T-helper 2 cell treated with Interferon-gamma antibody and Interleukin-4, amounts not matched to agents 100 ng/mL and 5 ng/mL, for 36 hours (primary cell): ENCODE results near the gene ATP2C2. TPM values are rescaled to one million over a fixed set of nuclear protein-coding genes. Genes with fewer than 3 reads are reported as not detected.
"Not testable (repeated sequence)": the region's sequence is repeated elsewhere in the genome, so short reads cannot be mapped to it uniquely, and the experiment has no call there.

ENCODE experiments used
- intact Hi-C: fragments of 100-400 bp; cut with micrococcal nuclease; formaldehyde crosslinking; loops from one replicate; pipeline ENCODE4 v1.15.1; 2023
- total RNA-seq: library from RNA; stranded (reverse); gene quantifications from 2 replicates; pipeline ENCODE4 v1.2.3, GENCODE V29; 2022

Gene ATP2C2
- total RNA-seq, 1 donor from 2014 or later = not detected

GRCh38 chr16:84339766-84340165 is 28.6 kb upstream of the ATP2C2 start:
- intact Hi-C loops = no loop called here

GRCh38 chr16:84340325-84341040 is 27.9 kb upstream of the ATP2C2 start:
- intact Hi-C loops = no loop called here

- intact Hi-C loops = no loop called here
Observed at GRCh38 chr16:84341528-84342295, 26.6 kb upstream of the ATP2C2 start.

GRCh38 chr16:84343800-84344199 is 24.5 kb upstream of the ATP2C2 start:
- intact Hi-C loops = not testable (repeated sequence)

- intact Hi-C loops = no loop called here
Observed at GRCh38 chr16:84344781-84345180, 23.6 kb upstream of the ATP2C2 start.

GRCh38 chr16:84347161-84347560 is 21.2 kb upstream of the ATP2C2 start:
- intact Hi-C loops = no loop called here

GRCh38 chr16:84348386-84348888 is 19.9 kb upstream of the ATP2C2 start:
- intact Hi-C loops = no loop called here

GRCh38 chr16:84349862-84350684 is 18.3 kb upstream of the ATP2C2 start:
- intact Hi-C loops = no loop called here

GRCh38 chr16:84350685-84351400 is 17.5 kb upstream of the ATP2C2 start:
- intact Hi-C loops = no loop called here

GRCh38 chr16:84351630-84352029 is 16.7 kb upstream of the ATP2C2 start:
- intact Hi-C loops = no loop called here

GRCh38 chr16:84354306-84354705 is 14.0 kb upstream of the ATP2C2 start:
- intact Hi-C loops = no loop called here

- intact Hi-C loops = no loop called here
Observed at GRCh38 chr16:84355149-84355548, 13.2 kb upstream of the ATP2C2 start.

GRCh38 chr16:84356176-84356575 is 12.2 kb upstream of the ATP2C2 start:
- intact Hi-C loops = no loop called here

GRCh38 chr16:84356591-84357116 is 11.7 kb upstream of the ATP2C2 start:
- intact Hi-C loops = no loop called here

GRCh38 chr16:84357191-84357651 is 11.1 kb upstream of the ATP2C2 start:
- intact Hi-C loops = no loop called here

GRCh38 chr16:84358601-84359295 is 9.6 kb upstream of the ATP2C2 start:
- intact Hi-C loops = no loop called here

GRCh38 chr16:84359326-84359725 is 9.0 kb upstream of the ATP2C2 start:
- intact Hi-C loops = no loop called here

GRCh38 chr16:84360170-84360569 is 8.2 kb upstream of the ATP2C2 start:
- intact Hi-C loops = no loop called here

- intact Hi-C loops = no loop called here
Observed at GRCh38 chr16:84360748-84361147, 7.6 kb upstream of the ATP2C2 start.

GRCh38 chr16:84361546-84361945 is 6.8 kb upstream of the ATP2C2 start:
- intact Hi-C loops = no loop called here
